Fibroblast of the aortic adventitia (primary cell): ENCODE measurements around the gene BMPR1A. TPM values are rescaled to one million over a fixed set of nuclear protein-coding genes. Genes with fewer than 3 reads are reported as not detected.

Experiments used
- DNase-seq: peaks from one replicate; pipeline ENCODE4 v3.0.0-alpha.2; 2010; ENCODE audit warnings: low read depth
- H3K4me3 ChIP-seq: 2 replicates; pipeline ENCODE4 v1.5.1; 2011; ENCODE audit warnings: low read depth, mild to moderate bottlenecking, control low read depth, low read length, moderate library complexity
- CTCF ChIP-seq: IDR thresholded peaks from 2 replicates; pipeline ENCODE4 v1.5.1; 2011; ENCODE audit warnings: mild to moderate bottlenecking, low read length, control low read depth, inconsistent platforms; ENCODE audit not compliant: insufficient read depth
- total RNA-seq: library from RNA; depleted of rRNA; stranded (reverse); fragments of >200 nt; gene quantifications from 2 replicates; pipeline ENCODE4 v1.2.3, GENCODE V29; 2012; ENCODE audit warnings: low replicate concordance

The BMPR1A gene
- total RNA-seq, 1 donor: 74.7 TPM

GRCh38 chr10:86753051-86753450 lies 3.4 kb upstream of the BMPR1A start:
- no peak for TF ChIP-seq CTCF

GRCh38 chr10:86753638-86754434 lies 2.6 kb upstream of the BMPR1A start:
- TF ChIP-seq CTCF: no peak
- no peak for DNase-seq
- H3K4me3 ChIP-seq: no peak overlapping the region

More at GRCh38 chr10:86753051-86753450, 3.4 kb upstream of the BMPR1A start:
- no peak for DNase-seq
- H3K4me3 ChIP-seq: no peak overlapping the region

GRCh38 chr10:86755454-86755739 lies 1.0 kb upstream of the BMPR1A start:
- no peak for DNase-seq
- H3K4me3 ChIP-seq: peak overlapping the region; percentile 86
- no peak for TF ChIP-seq CTCF

GRCh38 chr10:86755740-86756510 lies 494 bp upstream of the BMPR1A start:
- peak overlapping the region; percentile 86 for H3K4me3 ChIP-seq
- no peak for TF ChIP-seq CTCF
- DNase-seq: peak; percentile 80

- H3K4me3 ChIP-seq: peak overlapping the region; percentile 76
- peak; percentile 75 for DNase-seq
- TF ChIP-seq CTCF: peak; percentile 56
Observed at GRCh38 chr10:86757113-86757972, 924 bp downstream of the BMPR1A start.

- peak; percentile 38 for DNase-seq
- H3K4me3 ChIP-seq: peak overlapping the region; percentile 76
- TF ChIP-seq CTCF: no peak
Observed at GRCh38 chr10:86758189-86759072, 2.0 kb downstream of the BMPR1A start.
